ENCODE results near the gene ST6GALNAC2.

Gene ST6GALNAC2

DNA sequence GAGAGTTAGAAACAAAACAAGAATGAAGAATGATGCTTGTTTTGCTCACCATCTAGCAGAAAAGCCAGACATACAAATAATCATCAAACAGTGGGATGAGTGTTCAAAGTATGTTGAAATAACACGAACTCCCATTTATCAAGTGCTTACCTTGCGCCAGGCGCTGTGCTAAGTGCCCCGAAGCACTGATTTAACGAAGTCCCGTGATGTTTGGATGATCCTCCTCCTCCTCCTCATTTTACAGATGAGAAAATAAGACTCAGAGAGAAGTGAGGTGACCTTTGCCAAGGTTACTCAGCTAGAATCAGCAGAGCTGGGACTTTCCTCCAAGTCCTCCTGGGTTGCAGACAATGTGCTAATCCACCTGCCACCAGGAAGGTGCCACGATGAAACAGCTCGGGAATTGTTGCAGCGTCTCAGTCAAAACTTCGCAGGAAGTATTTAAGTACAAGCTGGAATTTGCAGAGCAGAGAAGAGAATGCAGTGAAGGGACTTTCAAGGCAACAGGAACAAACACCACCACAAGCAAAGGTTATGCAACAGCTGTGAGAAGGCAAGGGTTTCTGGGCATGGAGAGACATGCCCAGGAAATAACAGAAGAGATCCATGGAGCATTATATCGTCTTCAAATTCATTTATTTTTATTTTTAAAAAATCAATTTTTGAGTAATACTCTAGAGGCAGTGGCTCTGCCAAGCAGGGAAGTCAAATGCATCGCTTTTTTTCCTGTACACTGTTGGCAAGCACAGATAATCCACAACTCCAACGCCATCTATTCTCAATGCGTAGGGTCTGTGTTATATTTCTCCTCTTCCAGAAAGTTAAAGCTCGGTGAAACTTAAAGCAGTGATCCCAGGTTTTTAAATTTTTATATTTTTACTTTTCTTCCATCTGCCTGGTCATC is 34.7 kb downstream of the ST6GALNAC2 start:
- Histone ChIP-seq H2AFZ (ENCODE audit: low read depth, low read length) (no peak overlapping the region), H3K4me3 (ENCODE audit: low read length) (no peak overlapping the region), H3K27me3 (ENCODE audit: insufficient read depth, low read length) (no peaks in the 10 kb centered on the region), H3K4me1 (ENCODE audit: insufficient read depth, low read length) (peaks cover 19% of the 10 kb centered on the region), H3K9me3 (ENCODE audit: low read length) (no peaks in the 10 kb centered on the region), H3K36me3 (ENCODE audit: insufficient read depth, low read length) (no peaks in the 10 kb centered on the region)

DNA sequence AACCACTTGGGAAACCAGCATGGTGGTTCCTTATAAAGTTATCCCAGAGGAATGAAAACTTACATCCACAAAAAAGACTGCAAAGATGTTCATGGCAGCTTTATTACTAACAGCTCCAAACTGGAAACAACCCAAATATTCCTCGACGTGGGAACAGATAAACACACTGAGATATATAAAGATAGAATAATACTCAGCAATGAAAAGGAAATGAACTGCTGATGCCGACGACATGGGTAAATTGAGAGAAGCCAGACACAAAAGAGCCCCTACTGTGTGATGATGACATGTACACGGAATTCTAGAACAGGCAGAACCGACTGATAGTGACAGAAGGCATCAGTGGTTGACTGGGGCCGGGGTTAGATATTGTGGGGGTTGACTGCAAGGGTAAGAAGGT is 36.1 kb downstream of the ST6GALNAC2 start:
- Histone ChIP-seq H3K4me1 (ENCODE audit: insufficient read depth, low read length) (peaks cover 33% of the 10 kb centered on the region), H3K4me3 (ENCODE audit: low read length) (no peak overlapping the region), H3K36me3 (ENCODE audit: insufficient read depth, low read length) (no peaks in the 10 kb centered on the region), H2AFZ (ENCODE audit: low read depth, low read length) (no peak overlapping the region), H3K27me3 (ENCODE audit: insufficient read depth, low read length) (no peaks in the 10 kb centered on the region), H3K9me3 (ENCODE audit: low read length) (no peaks in the 10 kb centered on the region)

DNA sequence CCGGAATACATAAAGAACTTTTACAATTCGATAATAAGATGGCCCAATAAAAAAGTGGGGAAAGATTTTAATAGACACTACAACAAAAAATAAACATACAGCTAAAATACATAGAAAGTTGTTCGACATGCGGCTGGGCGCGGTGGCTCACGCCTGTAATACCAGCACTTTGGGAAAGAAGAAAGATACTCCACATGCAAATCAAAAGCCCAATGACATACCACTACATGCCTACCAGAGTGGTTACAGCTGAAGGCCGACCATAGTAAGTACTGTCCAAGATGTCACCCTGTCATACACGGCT is 36.5 kb downstream of the ST6GALNAC2 start:
- no peaks in the 10 kb centered on the region for H3K27me3 ChIP-seq (ENCODE audit: insufficient read depth, low read length)
- H3K36me3 ChIP-seq (ENCODE audit: insufficient read depth, low read length): no peaks in the 10 kb centered on the region
- H3K4me3 ChIP-seq (ENCODE audit: low read length): no peak overlapping the region
- H2AFZ ChIP-seq (ENCODE audit: low read depth, low read length): no peak overlapping the region
- H3K9me3 ChIP-seq (ENCODE audit: low read length): no peaks in the 10 kb centered on the region
- peaks cover 37% of the 10 kb centered on the region for H3K4me1 ChIP-seq (ENCODE audit: insufficient read depth, low read length)

DNA sequence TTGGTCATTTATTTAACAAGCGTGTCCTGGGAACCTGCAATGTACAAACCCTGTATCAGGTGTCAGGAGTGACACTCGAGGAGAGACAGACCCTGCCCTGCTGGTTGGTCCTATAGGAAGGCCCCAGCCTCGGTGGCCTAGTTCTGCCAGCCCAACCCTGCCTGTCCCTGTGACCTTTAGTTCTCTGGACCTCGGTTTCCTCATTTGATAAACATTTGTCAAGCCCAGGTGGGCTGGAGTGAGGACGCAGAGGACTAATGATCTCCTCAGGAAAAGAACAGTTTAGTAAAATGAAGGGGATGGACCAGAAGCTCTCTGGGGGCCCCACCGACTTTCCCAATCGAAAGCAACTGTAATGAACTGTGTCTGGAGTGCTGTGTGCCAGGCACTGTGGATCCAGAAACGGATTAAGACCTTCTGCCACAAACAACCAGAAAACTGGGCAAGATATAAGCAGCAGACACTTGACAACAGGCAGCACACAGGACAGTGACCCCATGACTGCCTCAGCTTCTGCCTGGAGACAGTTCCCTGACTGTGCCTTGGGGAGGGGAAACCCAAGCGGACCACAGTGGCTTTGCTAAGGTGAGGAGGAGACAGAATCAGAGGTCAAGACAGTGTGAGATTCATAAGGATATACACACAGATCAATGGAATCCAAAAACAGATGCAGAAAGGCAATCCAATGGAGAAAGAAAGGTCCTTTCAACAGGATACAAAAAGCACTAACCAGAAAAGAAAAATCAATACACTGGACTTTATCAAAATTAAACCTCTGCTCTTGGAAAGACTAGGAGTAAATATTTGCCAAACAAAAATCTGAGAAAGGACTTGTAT is 37.1 kb downstream of the ST6GALNAC2 start:
- Histone ChIP-seq H3K4me1 (ENCODE audit: insufficient read depth, low read length) (peaks cover 43% of the 10 kb centered on the region), H3K36me3 (ENCODE audit: insufficient read depth, low read length) (no peaks in the 10 kb centered on the region), H3K9me3 (ENCODE audit: low read length) (no peaks in the 10 kb centered on the region), H2AFZ (ENCODE audit: low read depth, low read length) (no peak overlapping the region), H3K4me3 (ENCODE audit: low read length) (no peak overlapping the region), H3K27me3 (ENCODE audit: insufficient read depth, low read length) (no peaks in the 10 kb centered on the region)

DNA sequence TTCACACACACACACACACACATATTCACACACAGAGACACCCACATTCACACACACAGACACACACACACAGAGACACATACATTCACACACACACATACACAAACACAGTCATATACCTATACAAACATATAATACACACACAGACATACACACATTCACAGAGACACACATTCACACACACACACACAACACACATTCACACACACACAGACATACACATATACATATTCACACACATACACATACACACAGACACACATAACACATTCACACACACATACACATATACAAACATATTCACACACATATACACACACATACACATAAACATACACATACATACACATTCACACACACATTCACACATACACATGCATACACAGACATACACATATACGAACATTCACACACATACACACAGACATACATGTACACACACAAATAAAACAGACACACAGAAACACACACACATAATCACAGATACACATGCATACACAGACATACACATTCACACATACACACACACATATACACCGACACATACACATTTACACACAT is 37.9 kb downstream of the ST6GALNAC2 start:
- Histone ChIP-seq H3K4me3 (ENCODE audit: low read length) (no peak overlapping the region), H3K9me3 (ENCODE audit: low read length) (no peaks in the 10 kb centered on the region), H3K4me1 (ENCODE audit: insufficient read depth, low read length) (peaks cover 51% of the 10 kb centered on the region), H2AFZ (ENCODE audit: low read depth, low read length) (no peak overlapping the region), H3K27me3 (ENCODE audit: insufficient read depth, low read length) (no peaks in the 10 kb centered on the region), H3K36me3 (ENCODE audit: insufficient read depth, low read length) (no peaks in the 10 kb centered on the region)

DNA sequence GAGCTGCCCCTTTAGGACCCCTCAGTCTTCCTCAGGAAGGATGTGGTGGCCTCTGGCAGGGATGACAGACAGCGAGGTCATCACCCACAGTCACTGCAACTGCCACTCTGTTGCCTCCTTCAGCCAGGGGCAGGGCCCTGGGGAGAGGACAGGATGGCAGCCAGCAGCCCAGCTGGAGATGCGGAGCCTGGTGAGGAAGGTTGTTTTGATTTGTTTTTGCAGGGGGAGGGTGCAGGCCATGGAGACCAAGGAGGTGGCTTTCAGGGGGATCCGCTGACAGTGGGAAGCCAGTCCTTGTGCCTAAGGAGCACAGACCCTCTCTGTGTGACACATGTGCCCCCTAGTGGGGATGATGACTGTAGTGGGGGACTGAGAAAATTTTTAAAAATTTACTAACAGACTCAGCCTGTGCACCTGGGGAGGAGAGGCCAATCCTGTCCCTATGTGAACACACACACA is 38.4 kb downstream of the ST6GALNAC2 start:
- no peaks in the 10 kb centered on the region for H3K36me3 ChIP-seq (ENCODE audit: insufficient read depth, low read length)
- H3K4me1 ChIP-seq (ENCODE audit: insufficient read depth, low read length): peaks cover 55% of the 10 kb centered on the region
- H3K9me3 ChIP-seq (ENCODE audit: low read length): no peaks in the 10 kb centered on the region
- H3K27me3 ChIP-seq (ENCODE audit: insufficient read depth, low read length): no peaks in the 10 kb centered on the region
- H2AFZ ChIP-seq (ENCODE audit: low read depth, low read length): no peak overlapping the region
- H3K4me3 ChIP-seq (ENCODE audit: low read length): no peak overlapping the region

DNA sequence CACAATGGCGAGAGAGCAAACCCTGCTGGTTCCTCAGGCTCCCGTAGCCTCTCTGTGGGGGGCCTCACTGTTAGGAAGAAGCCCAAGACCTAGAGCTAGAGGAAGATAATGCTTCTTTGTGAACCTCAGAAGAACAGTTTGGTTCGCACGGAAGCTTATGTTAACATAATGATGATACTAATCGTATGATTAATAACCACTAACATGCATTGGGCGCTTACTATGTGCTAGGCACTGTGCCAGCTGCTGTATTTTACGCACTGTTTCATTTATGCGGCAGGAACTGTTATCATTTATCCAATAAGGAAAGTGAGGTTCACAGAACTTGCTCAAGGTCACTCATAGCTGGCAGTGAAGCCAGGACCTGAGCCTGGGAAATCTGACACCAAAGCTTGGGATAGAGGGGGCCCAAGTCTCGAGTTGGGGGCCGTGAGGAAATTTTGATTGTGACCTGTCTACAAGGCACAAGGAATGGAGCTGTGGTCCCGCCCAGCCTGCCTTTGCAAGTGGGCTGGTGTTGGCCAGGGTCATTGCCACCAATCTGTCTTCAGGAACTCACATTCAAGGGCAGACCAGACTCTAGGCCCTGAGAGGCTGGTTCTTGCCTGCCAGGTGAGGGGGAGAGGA is 39.0 kb downstream of the ST6GALNAC2 start:
- Histone ChIP-seq H3K4me1 (ENCODE audit: insufficient read depth, low read length) (peaks cover 55% of the 10 kb centered on the region), H3K9me3 (ENCODE audit: low read length) (no peaks in the 10 kb centered on the region), H3K27me3 (ENCODE audit: insufficient read depth, low read length) (no peaks in the 10 kb centered on the region)

DNA sequence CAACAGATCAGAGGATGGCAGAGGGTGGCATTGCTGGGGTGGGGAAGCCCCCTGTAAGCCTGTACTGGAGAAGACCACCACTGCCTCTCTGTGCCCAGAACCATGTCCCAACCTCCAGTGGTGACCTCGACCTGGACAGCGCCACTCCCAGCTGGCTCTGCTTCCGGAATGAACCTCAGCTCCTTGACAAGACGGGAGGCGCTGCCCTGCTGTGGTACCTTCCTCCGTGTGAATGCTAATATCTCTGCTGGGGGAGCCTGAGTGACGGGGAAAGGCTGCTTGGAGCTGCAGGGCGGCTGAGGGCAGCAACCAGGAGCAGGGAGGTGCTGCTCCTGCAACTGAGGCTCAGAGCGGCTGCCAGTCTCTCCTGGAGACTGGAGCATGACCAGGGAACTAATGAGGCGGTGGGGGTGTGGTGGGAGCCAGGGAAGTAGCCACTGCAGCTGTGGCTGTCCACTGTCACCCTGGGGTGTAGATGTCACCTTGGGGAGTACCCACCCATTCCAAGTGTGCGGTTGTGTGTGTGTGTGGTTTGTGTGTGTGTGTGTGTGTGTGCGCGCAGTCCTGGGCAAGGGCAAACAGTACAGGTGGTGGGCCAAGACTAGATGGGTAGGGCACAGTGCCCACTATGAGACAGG is 39.6 kb downstream of the ST6GALNAC2 start:
- no peaks in the 10 kb centered on the region for H3K27me3 ChIP-seq (ENCODE audit: insufficient read depth, low read length)
- H3K36me3 ChIP-seq (ENCODE audit: insufficient read depth, low read length): no peaks in the 10 kb centered on the region
- peaks cover 60% of the 10 kb centered on the region for H3K4me1 ChIP-seq (ENCODE audit: insufficient read depth, low read length)
- H2AFZ ChIP-seq (ENCODE audit: low read depth, low read length): no peak overlapping the region
- no peaks in the 10 kb centered on the region for H3K9me3 ChIP-seq (ENCODE audit: low read length)
- no peak overlapping the region for H3K4me3 ChIP-seq (ENCODE audit: low read length)

More for the DNA sequence above, 39.0 kb downstream of the ST6GALNAC2 start:
- H2AFZ ChIP-seq (ENCODE audit: low read depth, low read length): no peak overlapping the region
- no peak overlapping the region for H3K4me3 ChIP-seq (ENCODE audit: low read length)
- H3K36me3 ChIP-seq (ENCODE audit: insufficient read depth, low read length): no peaks in the 10 kb centered on the region

DNA sequence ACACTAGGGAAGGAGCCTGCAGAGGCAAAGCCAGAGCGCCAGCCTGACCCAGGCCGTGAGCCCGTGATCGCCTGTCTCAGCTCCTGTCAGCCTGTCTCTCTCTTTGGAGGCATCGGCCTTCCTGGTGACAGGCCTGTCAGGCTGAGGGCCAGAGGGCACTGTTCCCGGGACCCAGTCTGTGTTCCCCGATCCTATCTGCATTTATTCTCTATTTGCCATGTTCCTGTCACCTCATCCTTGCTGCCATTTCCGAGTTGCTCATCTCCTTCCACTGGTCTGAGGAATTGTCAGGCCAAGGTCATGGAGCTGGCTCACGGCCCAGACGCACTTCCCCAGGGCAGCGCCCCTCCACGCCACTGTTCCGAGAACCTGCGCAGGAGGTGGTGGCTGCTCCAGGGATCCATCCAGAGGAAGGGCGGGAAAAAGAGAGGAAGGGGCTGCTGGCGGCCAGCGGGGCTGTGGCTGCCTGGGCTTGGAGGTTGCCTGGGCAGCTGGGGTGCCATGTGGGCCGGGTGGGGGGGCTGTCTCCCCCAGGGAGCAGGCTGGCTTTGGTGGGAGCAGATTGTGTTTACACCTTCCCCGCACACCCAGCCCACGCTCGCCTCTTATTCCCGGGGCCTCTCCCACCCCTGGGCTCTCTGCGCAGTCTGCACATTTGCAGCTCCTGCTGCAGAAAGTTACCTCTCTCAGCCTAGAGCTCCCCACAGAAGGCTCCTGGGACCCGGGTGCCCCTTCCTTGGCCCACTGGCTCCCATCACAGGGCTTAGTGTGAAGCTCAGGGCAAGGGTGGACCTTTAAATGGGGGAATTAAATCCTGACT is 40.9 kb downstream of the ST6GALNAC2 start:
- Histone ChIP-seq H3K4me1 (ENCODE audit: insufficient read depth, low read length) (peaks cover 63% of the 10 kb centered on the region), H3K4me3 (ENCODE audit: low read length) (peak overlapping the region; percentile 37), H3K9me3 (ENCODE audit: low read length) (no peaks in the 10 kb centered on the region)

DNA sequence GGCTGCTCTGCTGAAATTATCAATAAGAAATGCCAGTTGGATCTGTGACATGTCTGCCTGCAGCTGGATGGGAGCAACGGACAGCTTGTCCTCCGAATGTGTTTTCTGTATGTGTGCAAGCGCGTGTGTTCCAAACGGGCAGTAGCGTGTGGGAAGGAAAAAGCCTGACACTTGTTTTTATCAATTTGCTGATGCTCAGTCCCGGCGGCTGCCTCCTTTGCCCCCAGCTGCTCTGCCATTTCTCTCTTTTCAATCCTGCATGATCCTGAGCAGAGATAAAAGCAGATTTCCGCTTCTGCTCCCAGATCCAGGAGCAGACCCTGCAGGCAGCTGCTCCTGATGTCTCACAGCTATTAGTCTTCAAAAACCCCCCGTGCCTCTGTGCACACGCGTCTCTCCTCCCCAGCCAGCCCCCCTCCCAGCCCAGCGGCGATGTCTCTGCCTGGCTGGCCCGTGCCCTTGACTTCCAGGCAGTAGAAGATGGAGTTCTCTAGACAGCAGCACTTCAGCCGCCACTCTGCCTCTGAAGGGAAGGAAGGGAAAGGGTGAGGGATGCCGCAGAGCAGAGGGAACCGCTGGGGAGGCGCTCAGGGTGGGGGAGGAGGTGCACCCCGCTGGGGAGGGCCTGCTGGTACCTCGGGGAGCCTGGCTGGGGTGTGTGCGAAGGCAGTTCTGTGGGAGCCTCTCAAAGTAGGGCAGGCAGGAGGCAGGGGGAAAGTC is 41.7 kb downstream of the ST6GALNAC2 start:
- Histone ChIP-seq H2AFZ (ENCODE audit: low read depth, low read length) (peak overlapping the region; percentile 79), H3K4me3 (ENCODE audit: low read length) (peak overlapping the region; percentile 37), H3K36me3 (ENCODE audit: insufficient read depth, low read length) (no peaks in the 10 kb centered on the region), H3K9me3 (ENCODE audit: low read length) (no peaks in the 10 kb centered on the region), H3K4me1 (ENCODE audit: insufficient read depth, low read length) (peaks cover 65% of the 10 kb centered on the region), H3K27me3 (ENCODE audit: insufficient read depth, low read length) (peaks cover 7% of the 10 kb centered on the region)

More for the DNA sequence above, 40.9 kb downstream of the ST6GALNAC2 start:
- Histone ChIP-seq H2AFZ (ENCODE audit: low read depth, low read length) (peak overlapping the region; percentile 79), H3K27me3 (ENCODE audit: insufficient read depth, low read length) (no peaks in the 10 kb centered on the region), H3K36me3 (ENCODE audit: insufficient read depth, low read length) (no peaks in the 10 kb centered on the region)

DNA sequence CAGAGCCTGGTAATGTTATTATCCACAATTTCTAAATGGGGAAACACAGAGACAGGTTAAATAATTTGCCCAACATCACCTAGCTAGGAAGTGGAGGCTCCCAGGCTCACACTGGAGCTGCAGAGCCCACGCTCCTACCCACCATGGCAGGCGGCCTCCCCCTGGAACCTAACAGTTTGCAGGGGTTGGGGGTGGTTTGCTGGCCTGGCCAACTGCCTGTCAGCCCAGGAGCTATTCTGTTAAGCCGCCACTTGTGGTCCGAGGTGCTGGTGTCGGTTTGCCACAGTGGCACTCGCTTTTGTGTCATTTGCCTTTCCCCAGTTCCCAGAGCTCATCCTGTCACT is 42.2 kb downstream of the ST6GALNAC2 start:
- Histone ChIP-seq H3K27me3 (ENCODE audit: insufficient read depth, low read length) (peaks cover 13% of the 10 kb centered on the region), H3K4me1 (ENCODE audit: insufficient read depth, low read length) (peaks cover 71% of the 10 kb centered on the region), H3K4me3 (ENCODE audit: low read length) (peak overlapping the region; percentile 37), H3K9me3 (ENCODE audit: low read length) (no peaks in the 10 kb centered on the region), H2AFZ (ENCODE audit: low read depth, low read length) (peak overlapping the region; percentile 79), H3K36me3 (ENCODE audit: insufficient read depth, low read length) (no peaks in the 10 kb centered on the region)
